ENCODE measurements around the gene NAA10. TPM values are rescaled to one million over a fixed set of nuclear protein-coding genes. Genes with fewer than 3 reads are reported as not detected.
A peak's percentile ranks its signal among the peaks of the same experiment; 100 is the strongest.

The NAA10 gene
- total and polyA plus RNA-seq, 5 donors from 2014 or later = 70.0 to 99.8 (median 77.0) TPM

- peak overlapping the region; percentile 61 for H3K4me3 ChIP-seq (ENCODE audit: low read depth, low read length)
- H3K27me3 ChIP-seq (ENCODE audit: control insufficient read depth, insufficient read depth, low read length) = no peaks in the 10 kb centered on the region
- peaks cover 0 to 48% (median 13%) of the 10 kb centered on the region in 4 donors for H3K4me1 Mint-ChIP-seq
- peak overlapping the region; percentile 88 to 95 (median 92) for H3K4me3 Mint-ChIP-seq
- no peaks in the 10 kb centered on the region for H3K27me3 Mint-ChIP-seq
- DNase-seq = no peak
- H3K27ac ChIP-seq (ENCODE audit: insufficient read depth, low read length, poor library complexity, severe bottlenecking) = peak overlapping the region; percentile 41
- peaks cover 2% of the 10 kb centered on the region for H3K36me3 ChIP-seq (ENCODE audit: control insufficient read depth, insufficient read depth, low read length)
- peak overlapping the region; percentile 34 to 86 (median 79) for H3K27ac Mint-ChIP-seq
- no peaks in the 10 kb centered on the region for H3K9me3 Mint-ChIP-seq
- H3K9me3 ChIP-seq (ENCODE audit: control insufficient read depth in 2 of 2, low read length in 2 of 2) = no peaks in the 10 kb centered on the region
- peaks cover 6% of the 10 kb centered on the region for H3K36me3 Mint-ChIP-seq
- H3K4me1 ChIP-seq (ENCODE audit: control insufficient read depth, insufficient read depth, low read length, poor library complexity, severe bottlenecking) = peaks cover 14% of the 10 kb centered on the region
- peak in 1 of 2 donors; percentile 17 for ATAC-seq (ENCODE audit: low read depth in 2 of 2)
These were observed 582 bp downstream of the NAA10 start for GRCh38 chrX:153934148-153934761.

- Histone ChIP-seq H3K27me3 (ENCODE audit: control insufficient read depth, insufficient read depth, low read length) (no peaks in the 10 kb centered on the region), H3K9me3 (ENCODE audit: control insufficient read depth in 2 of 2, low read length in 2 of 2) (no peaks in the 10 kb centered on the region), H3K36me3 (ENCODE audit: control insufficient read depth, insufficient read depth, low read length) (peaks cover 2% of the 10 kb centered on the region), H3K4me1 (ENCODE audit: control insufficient read depth, insufficient read depth, low read length, poor library complexity, severe bottlenecking) (peaks cover 20% of the 10 kb centered on the region), H3K27ac (ENCODE audit: insufficient read depth, low read length, poor library complexity, severe bottlenecking) (peak overlapping the region; percentile 41), H3K4me3 (ENCODE audit: low read depth, low read length) (peak overlapping the region; percentile 61)
- no peaks in the 10 kb centered on the region for H3K9me3 Mint-ChIP-seq
- ATAC-seq (ENCODE audit: low read depth in 2 of 2) (no peak), DNase-seq (no peak)
- no peaks in the 10 kb centered on the region for H3K27me3 Mint-ChIP-seq
- peaks cover 6% of the 10 kb centered on the region for H3K36me3 Mint-ChIP-seq
- peak overlapping the region; percentile 88 to 95 (median 92) for H3K4me3 Mint-ChIP-seq
- H3K27ac Mint-ChIP-seq = peak overlapping the region; percentile 34 to 86 (median 79)
- peaks cover 0 to 53% (median 14%) of the 10 kb centered on the region in 4 donors for H3K4me1 Mint-ChIP-seq
These were observed 1.1 kb downstream of the NAA10 start for GRCh38 chrX:153933748-153934147.

- DNase-seq (no peak), ATAC-seq (ENCODE audit: low read depth in 2 of 2) (no peak)
- H3K36me3 ChIP-seq (ENCODE audit: control insufficient read depth, insufficient read depth, low read length) = peaks cover 2% of the 10 kb centered on the region
- peak overlapping the region in 1 of 3 donors; percentile 25 for H3K27ac Mint-ChIP-seq
- H3K4me1 Mint-ChIP-seq = peaks cover 4 to 57% (median 16%) of the 10 kb centered on the region in 4 donors
- no peaks in the 10 kb centered on the region for H3K27me3 ChIP-seq (ENCODE audit: control insufficient read depth, insufficient read depth, low read length)
- no peaks in the 10 kb centered on the region for H3K9me3 Mint-ChIP-seq
- no peak overlapping the region for H3K4me3 ChIP-seq (ENCODE audit: low read depth, low read length)
- peaks cover 27% of the 10 kb centered on the region for H3K4me1 ChIP-seq (ENCODE audit: control insufficient read depth, insufficient read depth, low read length, poor library complexity, severe bottlenecking)
- H3K27ac ChIP-seq (ENCODE audit: insufficient read depth, low read length, poor library complexity, severe bottlenecking) = peak overlapping the region; percentile 5
- H3K4me3 Mint-ChIP-seq = peak overlapping the region in 1 of 4 donors; percentile 95
- no peaks in the 10 kb centered on the region for H3K27me3 Mint-ChIP-seq
- peaks cover 6% of the 10 kb centered on the region for H3K36me3 Mint-ChIP-seq
- H3K9me3 ChIP-seq (ENCODE audit: control insufficient read depth in 2 of 2, low read length in 2 of 2) = no peaks in the 10 kb centered on the region
These were observed 2.5 kb downstream of the NAA10 start for GRCh38 chrX:153932220-153932915.

- H3K4me1 Mint-ChIP-seq = peaks cover 4 to 63% (median 18%) of the 10 kb centered on the region in 4 donors
- peak overlapping the region in 1 of 3 donors; percentile 58 for H3K27ac Mint-ChIP-seq
- no peak for DNase-seq
- H3K27me3 ChIP-seq (ENCODE audit: control insufficient read depth, insufficient read depth, low read length) = no peaks in the 10 kb centered on the region
- H3K27ac ChIP-seq (ENCODE audit: insufficient read depth, low read length, poor library complexity, severe bottlenecking) = peak overlapping the region; percentile 5
- H3K27me3 Mint-ChIP-seq = peaks cover 3% of the 10 kb centered on the region
- peaks cover 33% of the 10 kb centered on the region for H3K4me1 ChIP-seq (ENCODE audit: control insufficient read depth, insufficient read depth, low read length, poor library complexity, severe bottlenecking)
- peaks cover 2% of the 10 kb centered on the region for H3K36me3 ChIP-seq (ENCODE audit: control insufficient read depth, insufficient read depth, low read length)
- ATAC-seq (ENCODE audit: low read depth in 2 of 2) = no peak
- no peaks in the 10 kb centered on the region for H3K9me3 ChIP-seq (ENCODE audit: control insufficient read depth in 2 of 2, low read length in 2 of 2)
- no peaks in the 10 kb centered on the region for H3K9me3 Mint-ChIP-seq
- peaks cover 6% of the 10 kb centered on the region for H3K36me3 Mint-ChIP-seq
- H3K4me3 Mint-ChIP-seq = peak overlapping the region in 1 of 4 donors; percentile 61
- no peak overlapping the region for H3K4me3 ChIP-seq (ENCODE audit: low read depth, low read length)
These were observed 3.1 kb downstream of the NAA10 start for GRCh38 chrX:153931748-153932147.

- H3K27ac Mint-ChIP-seq = peak overlapping the region; percentile 58 to 97 (median 91)
- peak overlapping the region in 2 of 4 donors; percentile 15 to 61 for H3K4me3 Mint-ChIP-seq
These were observed 3.7 kb downstream of the NAA10 start for GRCh38 chrX:153931151-153931550.

GRCh38 chrX:153930011-153930910 lies 4.6 kb downstream of the NAA10 start:
- Mint-ChIP-seq H3K4me1 (peaks cover 4 to 67% (median 16%) of the 10 kb centered on the region in 4 donors), H3K4me3 (peak overlapping the region in 3 of 4 donors; percentile 54 to 62 (median 61)), H3K27me3 (peaks cover 4% of the 10 kb centered on the region), H3K36me3 (peaks cover 6% of the 10 kb centered on the region), H3K9me3 (no peaks in the 10 kb centered on the region), H3K27ac (peak overlapping the region in 2 of 3 donors; percentile 32 to 91)
- H3K27ac ChIP-seq (ENCODE audit: insufficient read depth, low read length, poor library complexity, severe bottlenecking) = no peak overlapping the region
- peaks cover 2% of the 10 kb centered on the region for H3K36me3 ChIP-seq (ENCODE audit: control insufficient read depth, insufficient read depth, low read length)
- no peaks in the 10 kb centered on the region for H3K9me3 ChIP-seq (ENCODE audit: control insufficient read depth in 2 of 2, low read length in 2 of 2)
- DNase-seq (no peak), ATAC-seq (ENCODE audit: low read depth in 2 of 2) (no peak)
- no peak overlapping the region for H3K4me3 ChIP-seq (ENCODE audit: low read depth, low read length)
- peaks cover 44% of the 10 kb centered on the region for H3K4me1 ChIP-seq (ENCODE audit: control insufficient read depth, insufficient read depth, low read length, poor library complexity, severe bottlenecking)
- H3K27me3 ChIP-seq (ENCODE audit: control insufficient read depth, insufficient read depth, low read length) = no peaks in the 10 kb centered on the region

More at GRCh38 chrX:153931151-153931550, 3.7 kb downstream of the NAA10 start:
- Histone ChIP-seq H3K36me3 (ENCODE audit: control insufficient read depth, insufficient read depth, low read length) (peaks cover 2% of the 10 kb centered on the region), H3K4me3 (ENCODE audit: low read depth, low read length) (no peak overlapping the region), H3K9me3 (ENCODE audit: control insufficient read depth in 2 of 2, low read length in 2 of 2) (no peaks in the 10 kb centered on the region), H3K27ac (ENCODE audit: insufficient read depth, low read length, poor library complexity, severe bottlenecking) (no peak overlapping the region), H3K4me1 (ENCODE audit: control insufficient read depth, insufficient read depth, low read length, poor library complexity, severe bottlenecking) (peaks cover 38% of the 10 kb centered on the region), H3K27me3 (ENCODE audit: control insufficient read depth, insufficient read depth, low read length) (no peaks in the 10 kb centered on the region)
- peaks cover 4% of the 10 kb centered on the region for H3K27me3 Mint-ChIP-seq
- no peaks in the 10 kb centered on the region for H3K9me3 Mint-ChIP-seq
- H3K4me1 Mint-ChIP-seq = peaks cover 4 to 66% (median 17%) of the 10 kb centered on the region in 4 donors
- DNase-seq = no peak
- H3K36me3 Mint-ChIP-seq = peaks cover 6% of the 10 kb centered on the region
- no peak for ATAC-seq (ENCODE audit: low read depth in 2 of 2)

- H3K9me3 ChIP-seq (ENCODE audit: control insufficient read depth in 2 of 2, low read length in 2 of 2) = no peaks in the 10 kb centered on the region
- H3K27ac Mint-ChIP-seq = peak overlapping the region in 2 of 3 donors; percentile 28 to 32
- H3K4me3 Mint-ChIP-seq = peak overlapping the region; percentile 54 to 98 (median 82)
- no peak for DNase-seq
- H3K4me1 ChIP-seq (ENCODE audit: control insufficient read depth, insufficient read depth, low read length, poor library complexity, severe bottlenecking) = peaks cover 51% of the 10 kb centered on the region
- peaks cover 4% of the 10 kb centered on the region for H3K27me3 Mint-ChIP-seq
- peaks cover 4 to 73% (median 16%) of the 10 kb centered on the region in 4 donors for H3K4me1 Mint-ChIP-seq
- no peak overlapping the region for H3K27ac ChIP-seq (ENCODE audit: insufficient read depth, low read length, poor library complexity, severe bottlenecking)
- no peaks in the 10 kb centered on the region for H3K9me3 Mint-ChIP-seq
- ATAC-seq (ENCODE audit: low read depth in 2 of 2) = no peak
- peaks cover 2% of the 10 kb centered on the region for H3K36me3 ChIP-seq (ENCODE audit: control insufficient read depth, insufficient read depth, low read length)
- H3K4me3 ChIP-seq (ENCODE audit: low read depth, low read length) = no peak overlapping the region
- no peaks in the 10 kb centered on the region for H3K27me3 ChIP-seq (ENCODE audit: control insufficient read depth, insufficient read depth, low read length)
- H3K36me3 Mint-ChIP-seq = peaks cover 6% of the 10 kb centered on the region
These were observed 5.3 kb downstream of the NAA10 start for GRCh38 chrX:153929576-153929975.
